Suppressor macrophage (primary cell): ENCODE results near the gene EDN3.
A peak's percentile ranks its signal among the peaks of the same experiment; 100 is the strongest.

Experiments used
- DNase-seq, 4 experiments: peaks; one replicate each; pipeline ENCODE4 v3.0.0-alpha.2; 2020 to 2022
- total RNA-seq, 17 experiments: gene quantifications; one replicate each; lab custom pipeline; 2026; ENCODE audit warnings: mixed read lengths in 6 of 17, inconsistent platforms in 3 of 17; lab: John Stamatoyannopoulos, UW

EDN3 gene
- total RNA-seq: 0 to 1.5 (median 0) reads per million in 17 experiments

- no peak for DNase-seq
Measured at GRCh38 chr20:59300333-59301081, at the start of gene EDN3. TSS of gene EDN3 (plus strand) at chr20:59300611. CDS start at chr20:59300813, 202 bp downstream.

GRCh38 chr20:59253325-59253724 is 47.1 kb upstream of the EDN3 start:
- peak in 2 of 4 experiments; percentile 16 to 22 for DNase-seq

GRCh38 chr20:59253779-59254319 is 46.6 kb upstream of the EDN3 start:
- DNase-seq: no peak

- DNase-seq: no peak
Measured at GRCh38 chr20:59255256-59255655, 45.2 kb upstream of the EDN3 start.

GRCh38 chr20:59258221-59258621 is 42.2 kb upstream of the EDN3 start:
- DNase-seq: peak; percentile 21 to 66 (median 54)

GRCh38 chr20:59259946-59260345 is 40.5 kb upstream of the EDN3 start:
- no peak for DNase-seq

- DNase-seq: no peak
Measured at GRCh38 chr20:59265298-59265697, 35.1 kb upstream of the EDN3 start.

GRCh38 chr20:59268870-59269269 is 31.5 kb upstream of the EDN3 start:
- DNase-seq: no peak

- DNase-seq: no peak
Measured at GRCh38 chr20:59269411-59270025, 30.9 kb upstream of the EDN3 start.

GRCh38 chr20:59270380-59270779 is 30.0 kb upstream of the EDN3 start:
- DNase-seq: no peak

GRCh38 chr20:59273739-59274357 is 26.6 kb upstream of the EDN3 start:
- peak in 3 of 4 experiments; percentile 8 to 19 (median 13) for DNase-seq

GRCh38 chr20:59276938-59277337 is 23.5 kb upstream of the EDN3 start:
- no peak for DNase-seq

GRCh38 chr20:59284470-59284869 is 15.9 kb upstream of the EDN3 start:
- DNase-seq: no peak

GRCh38 chr20:59289994-59290393 is 10.4 kb upstream of the EDN3 start:
- no peak for DNase-seq

GRCh38 chr20:59291740-59292383 is 8.5 kb upstream of the EDN3 start:
- DNase-seq: no peak

GRCh38 chr20:59295531-59295930 is 4.9 kb upstream of the EDN3 start:
- DNase-seq: no peak

GRCh38 chr20:59297686-59298085 is 2.7 kb upstream of the EDN3 start:
- DNase-seq: no peak

- no peak for DNase-seq
Measured at GRCh38 chr20:59299945-59300332, 472 bp upstream of the EDN3 start.

GRCh38 chr20:59301343-59302007 is 1.1 kb downstream of the EDN3 start:
- DNase-seq: no peak

- no peak for DNase-seq
Measured at GRCh38 chr20:59305908-59306655, 5.7 kb downstream of the EDN3 start.

- DNase-seq: no peak
Measured at GRCh38 chr20:59307270-59307669, 6.9 kb downstream of the EDN3 start.
